Measurements from ENCODE around the gene FAM9A.
"Not testable (repeated sequence)": the region's sequence is repeated elsewhere in the genome, so short reads cannot be mapped to it uniquely, and the experiment has no call there.

The FAM9A gene

DNA sequence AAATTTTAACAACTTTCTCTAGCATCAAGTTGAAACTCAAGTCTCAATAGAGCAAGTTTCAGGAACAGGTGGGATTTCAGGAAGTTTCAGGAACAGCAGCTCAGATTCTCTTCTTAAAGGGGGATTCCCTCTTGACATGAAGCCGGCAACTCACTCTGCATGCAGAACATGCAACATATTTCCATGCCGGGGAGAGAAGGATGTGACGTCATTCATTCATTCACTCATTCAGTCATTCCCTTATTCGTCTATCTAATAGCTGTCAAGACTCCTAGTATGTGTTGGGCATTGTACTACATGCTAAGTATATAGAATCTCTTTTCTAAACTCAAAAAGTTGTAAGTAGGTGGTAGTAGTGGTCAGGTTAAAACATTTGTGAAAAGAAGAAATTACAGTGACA, 4.8 kb upstream of the FAM9A start:
- TF ChIP-seq, protein P1, sequence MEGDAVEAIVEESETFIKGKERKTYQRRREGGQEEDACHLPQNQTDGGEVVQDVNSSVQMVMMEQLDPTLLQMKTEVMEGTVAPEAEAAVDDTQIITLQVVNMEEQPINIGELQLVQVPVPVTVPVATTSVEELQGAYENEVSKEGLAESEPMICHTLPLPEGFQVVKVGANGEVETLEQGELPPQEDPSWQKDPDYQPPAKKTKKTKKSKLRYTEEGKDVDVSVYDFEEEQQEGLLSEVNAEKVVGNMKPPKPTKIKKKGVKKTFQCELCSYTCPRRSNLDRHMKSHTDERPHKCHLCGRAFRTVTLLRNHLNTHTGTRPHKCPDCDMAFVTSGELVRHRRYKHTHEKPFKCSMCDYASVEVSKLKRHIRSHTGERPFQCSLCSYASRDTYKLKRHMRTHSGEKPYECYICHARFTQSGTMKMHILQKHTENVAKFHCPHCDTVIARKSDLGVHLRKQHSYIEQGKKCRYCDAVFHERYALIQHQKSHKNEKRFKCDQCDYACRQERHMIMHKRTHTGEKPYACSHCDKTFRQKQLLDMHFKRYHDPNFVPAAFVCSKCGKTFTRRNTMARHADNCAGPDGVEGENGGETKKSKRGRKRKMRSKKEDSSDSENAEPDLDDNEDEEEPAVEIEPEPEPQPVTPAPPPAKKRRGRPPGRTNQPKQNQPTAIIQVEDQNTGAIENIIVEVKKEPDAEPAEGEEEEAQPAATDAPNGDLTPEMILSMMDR (IDR thresholded peaks at IDR 0.05; ENCODE audit: extremely low read depth, missing control alignments) = no peak
- no peak for DNase-seq (ENCODE audit: low spot score)

DNA sequence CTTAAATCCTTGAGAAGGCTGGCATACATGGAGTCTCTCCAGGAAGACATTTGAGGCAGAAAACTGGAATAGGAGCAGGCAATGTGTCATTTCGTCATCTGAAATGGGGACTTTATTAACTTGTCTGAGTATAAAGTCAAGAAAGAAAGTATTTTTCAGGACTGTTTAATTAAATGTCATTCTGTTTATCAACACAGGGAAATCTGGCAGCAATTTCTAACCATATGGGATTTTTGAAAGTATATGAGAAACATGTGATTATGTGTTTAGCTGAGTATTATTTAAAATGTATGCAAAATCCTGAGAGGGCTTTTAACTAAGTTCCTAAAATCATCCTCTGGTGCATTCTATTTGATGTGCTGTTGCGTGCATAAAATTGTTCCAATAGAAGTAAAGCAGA, 3.9 kb upstream of the FAM9A start:
- TF ChIP-seq, protein P1 (IDR thresholded peaks at IDR 0.05; ENCODE audit: extremely low read depth, missing control alignments) = no peak
- DNase-seq (ENCODE audit: low spot score) = no peak

DNA sequence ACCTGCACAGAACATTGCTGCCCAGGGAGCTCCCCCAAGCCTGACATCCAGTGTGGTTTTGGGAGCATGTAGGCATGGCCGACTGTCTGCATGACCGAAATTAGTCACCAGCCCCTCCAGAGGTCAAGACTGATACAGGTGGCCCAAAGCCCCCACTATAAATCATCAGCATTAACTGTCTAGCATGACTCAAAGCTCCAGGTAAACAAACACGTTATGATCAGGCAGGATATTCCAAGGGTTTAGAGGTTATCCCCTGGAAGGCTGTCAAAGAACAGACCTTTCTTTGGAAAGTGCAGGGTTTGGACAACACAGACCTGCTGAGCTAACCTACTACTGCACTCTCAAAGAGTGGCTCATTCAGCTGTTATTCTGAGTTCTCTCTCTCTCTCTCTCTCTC, 2.1 kb upstream of the FAM9A start:
- TF ChIP-seq, protein P1 (IDR thresholded peaks at IDR 0.05; ENCODE audit: extremely low read depth, missing control alignments) = no peak
- no peak for DNase-seq (ENCODE audit: low spot score)

DNA sequence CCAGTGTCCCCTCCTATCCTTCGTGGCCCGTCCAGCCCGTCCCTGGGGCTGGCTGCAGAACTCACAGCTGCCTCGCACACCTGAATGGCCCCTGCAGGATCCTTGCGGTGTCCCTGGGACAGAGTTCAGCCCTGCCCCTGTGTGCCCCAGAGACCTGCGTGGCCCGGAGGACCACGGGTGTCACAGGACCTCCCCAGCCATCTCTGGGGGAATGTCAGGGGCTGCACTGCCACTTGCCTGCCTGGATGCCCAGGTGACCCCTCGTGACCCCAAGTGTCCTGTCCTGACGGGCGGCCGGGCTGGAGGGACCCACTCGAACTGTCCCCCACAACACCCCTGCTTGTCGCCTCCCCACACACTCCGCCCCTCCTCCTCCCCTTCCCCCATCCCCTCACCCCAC, 832 bp downstream of the FAM9A start:
- DNase-seq (ENCODE audit: low spot score) = not testable (repeated sequence)

DNA sequence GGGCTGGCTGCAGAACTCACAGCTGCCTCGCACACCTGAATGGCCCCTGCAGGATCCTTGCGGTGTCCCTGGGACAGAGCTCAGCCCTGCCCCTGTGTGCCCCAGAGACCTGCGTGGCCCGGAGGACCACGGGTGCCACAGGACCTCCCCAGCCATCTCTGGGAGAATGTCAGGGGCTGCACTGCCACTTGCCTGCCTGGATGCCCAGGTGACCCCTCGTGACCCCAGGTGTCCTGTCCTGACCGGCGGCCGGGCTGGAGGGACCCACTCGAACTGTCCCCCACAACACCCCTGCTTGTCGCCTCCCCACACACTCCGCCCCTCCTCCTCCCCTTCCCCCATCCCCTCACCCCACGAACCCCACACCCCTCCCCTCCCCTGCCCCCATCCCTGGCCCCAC, 1.9 kb downstream of the FAM9A start:
- DNase-seq (ENCODE audit: low spot score) = not testable (repeated sequence)

DNA sequence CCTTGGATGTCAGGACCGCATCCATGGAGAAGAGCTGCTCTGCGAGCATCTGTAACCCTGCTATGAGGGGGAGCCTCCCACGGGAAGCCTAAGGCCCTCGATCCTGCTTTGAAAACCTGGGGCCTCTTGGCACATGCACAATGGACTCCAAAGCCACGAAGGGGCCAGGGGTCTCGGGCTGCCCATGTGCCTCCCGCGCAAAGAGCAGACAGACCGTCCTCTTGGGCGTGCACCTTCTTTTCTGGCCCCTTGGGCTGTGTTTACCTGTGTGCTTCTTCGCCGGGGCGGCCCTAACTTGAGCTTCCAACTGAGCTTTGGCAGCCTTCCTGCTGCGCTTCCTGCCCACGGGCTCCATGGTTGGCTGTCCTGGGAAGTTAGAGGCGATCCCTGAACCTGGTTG, 2.5 kb downstream of the FAM9A start:
- not testable (repeated sequence) for DNase-seq (ENCODE audit: low spot score)

DNA sequence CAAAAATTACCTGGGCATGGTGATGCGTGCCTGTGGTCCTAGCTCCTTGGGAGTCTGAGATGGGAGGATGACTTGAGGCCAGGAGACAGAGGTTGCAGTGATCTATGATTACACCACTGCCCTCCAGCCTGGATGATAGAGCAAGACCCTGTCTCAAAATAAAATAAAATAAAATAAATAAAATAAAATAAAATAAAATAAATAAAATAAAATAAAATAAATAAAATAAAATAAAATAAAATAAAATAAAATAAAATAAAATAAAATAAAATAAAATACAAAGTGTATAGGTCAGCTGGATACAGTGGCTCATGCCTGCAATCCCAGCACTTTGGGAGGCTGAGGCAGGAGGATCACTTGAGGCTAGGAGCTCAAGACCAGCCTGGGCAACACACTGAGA, 14.1 kb downstream of the FAM9A start:
- DNase-seq (ENCODE audit: low spot score) = not testable (repeated sequence)

DNA sequence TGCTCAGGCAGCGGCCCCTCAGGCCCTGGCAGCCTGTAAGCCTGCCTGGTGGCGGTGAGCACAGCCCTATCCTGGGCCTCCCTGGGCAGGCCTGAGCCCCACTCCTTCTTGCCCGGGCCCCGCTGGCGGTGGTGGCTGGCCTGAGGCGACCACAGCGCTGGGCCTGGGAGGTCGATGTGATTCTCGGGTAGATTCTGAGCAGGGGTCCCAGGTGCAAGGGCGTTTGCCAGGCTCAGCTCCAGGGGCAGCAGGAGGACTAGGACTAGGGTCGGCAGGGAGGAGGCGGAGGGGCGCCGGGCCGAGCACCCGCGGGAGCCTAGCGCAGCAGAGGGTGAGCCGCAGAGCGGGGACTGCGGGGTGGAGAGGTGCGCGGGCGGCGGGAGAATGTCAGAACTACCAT, 17.0 kb downstream of the FAM9A start:
- no peak for DNase-seq (ENCODE audit: low spot score)
- TF ChIP-seq, protein P1 (IDR thresholded peaks at IDR 0.05; ENCODE audit: extremely low read depth, missing control alignments) = no peak

DNA sequence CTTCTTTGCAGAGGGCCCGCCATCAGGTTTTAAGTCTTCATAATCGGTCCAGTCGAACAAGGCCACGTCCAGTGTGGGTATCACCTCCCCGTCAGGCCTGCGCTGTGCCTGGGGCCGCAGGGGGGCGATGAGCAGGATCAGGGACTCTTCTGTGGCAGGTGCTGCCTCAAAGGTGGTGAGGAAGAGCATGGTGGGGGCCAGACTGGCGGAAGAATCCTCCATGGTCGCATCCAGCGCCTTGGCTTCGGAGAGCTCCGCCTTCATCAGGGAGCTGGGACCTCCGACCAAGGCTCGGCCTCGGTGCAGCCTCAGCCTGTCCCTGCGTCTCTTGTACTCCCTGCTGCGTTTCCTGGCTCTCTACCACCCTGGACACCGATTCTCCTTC, 17.5 kb downstream of the FAM9A start:
- TF ChIP-seq, protein P1 (IDR thresholded peaks at IDR 0.05; ENCODE audit: extremely low read depth, missing control alignments) = no peak

DNA sequence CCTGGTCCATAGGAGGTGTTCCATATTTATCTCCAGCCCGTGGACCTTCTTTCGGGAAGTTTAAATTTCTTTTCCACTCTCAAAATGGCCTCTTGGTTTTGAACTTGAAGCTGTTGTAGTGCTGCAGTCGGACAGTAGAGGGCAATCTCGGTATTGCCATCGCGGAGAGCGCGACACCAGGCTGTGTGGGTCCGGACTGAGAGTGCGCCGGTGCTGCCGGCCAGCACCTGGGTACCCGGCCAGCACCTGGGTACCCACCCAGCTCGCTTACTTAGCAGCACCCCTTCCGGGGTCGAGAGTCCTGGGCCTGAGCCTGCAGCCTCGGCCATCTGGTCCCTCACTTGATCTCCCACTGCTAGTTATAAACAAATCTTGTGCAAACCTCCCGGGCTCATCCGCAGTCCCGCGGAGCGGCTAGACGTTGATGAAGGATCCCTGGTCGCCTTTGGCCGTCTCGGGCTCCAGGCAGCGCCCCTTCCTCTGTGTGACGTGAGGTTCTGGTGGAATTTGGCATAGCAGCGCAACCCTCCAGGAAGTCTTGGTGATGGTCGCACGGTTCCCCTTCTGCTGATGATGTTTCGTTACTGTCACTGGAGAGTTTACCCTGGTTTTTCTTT, 18.0 kb downstream of the FAM9A start:
- TF ChIP-seq, protein P1 (IDR thresholded peaks at IDR 0.05; ENCODE audit: extremely low read depth, missing control alignments) = peak; percentile 44
- peak; percentile 50 for DNase-seq (ENCODE audit: low spot score)

More for the DNA sequence above, 17.5 kb downstream of the FAM9A start:
- DNase-seq (ENCODE audit: low spot score) = no peak
